Astrocyte (in vitro differentiated cells and primary cell): Measurements from ENCODE around the gene TARP. TPM values are rescaled to one million over a fixed set of nuclear protein-coding genes. Genes with fewer than 3 reads are reported as not detected.

ENCODE experiments used
- total RNA-seq: library from RNA; stranded (reverse); gene quantifications from 2 replicates; pipeline ENCODE4 v1.2.1, GENCODE V29; 2021

Gene TARP

Other genes with a start within 250 kb of the TARP start
- gene STARD3NL, start 95.4 kb downstream of the TARP start, total RNA-seq, result 84.0 and 85.8 TPM in 2 replicates